SK-N-MC (cell line): ENCODE data around the gene CLCN6.

Source experiments
- EZH2 ChIP-seq: fragments of 200-600 bp; sonication (generic); IDR thresholded peaks from one replicate; pipeline ENCODE4 v1.6.1; 2017; ENCODE audit warnings: antibody characterized with exemption
- FOXP2 ChIP-seq: optimal IDR thresholded peaks from 2 replicates; pipeline ENCODE3; 2011; ENCODE audit warnings: mild to moderate bottlenecking, moderate library complexity; ENCODE audit not compliant: insufficient read depth; ENCODE audit errors: extremely low read length, control extremely low read depth
- POLR2AphosphoS5 ChIP-seq: IDR thresholded peaks from 2 replicates; pipeline ENCODE4 v1.6.1; 2012; ENCODE audit warnings: mild to moderate bottlenecking, low read depth, low read length, borderline replicate concordance

DNA sequence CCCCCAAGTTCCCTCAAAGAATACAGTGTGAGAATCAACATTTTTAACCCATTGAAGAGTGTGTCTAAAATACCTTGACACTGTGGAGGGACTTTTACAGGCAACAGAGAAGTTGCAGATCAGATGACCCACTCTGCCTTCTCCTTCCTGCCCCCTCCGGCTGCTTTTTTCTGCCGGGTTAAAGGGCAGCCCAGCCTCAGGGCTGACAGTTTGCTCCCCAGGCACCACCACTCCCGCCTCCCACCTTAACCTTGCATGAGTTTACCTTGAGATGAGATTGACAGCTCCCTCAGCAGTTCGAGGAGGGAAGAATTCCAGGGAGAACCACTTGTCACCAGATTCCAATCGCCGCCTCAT lies 3.4 kb upstream of the CLCN6 start:
- TF ChIP-seq EZH2 (no peak), POLR2AphosphoS5 (no peak), FOXP2 (no peak)
